GM21381 (cell line): Measurements from ENCODE around the gene IRGC.
"Not testable (repeated sequence)": the region's sequence is repeated elsewhere in the genome, so short reads cannot be mapped to it uniquely, and the experiment has no call there.

Experiments used
- ATAC-seq: cut with Tn5 transposase; IDR thresholded peaks from one replicate; pipeline ENCODE4 v1.9.1; 2021; ENCODE audit warnings: mild to moderate bottlenecking, moderate library complexity; ENCODE audit not compliant: unreplicated experiment

Gene IRGC

GRCh38 chr19:43715776-43716175 is at the start of gene IRGC:
TSS of gene IRGC (plus strand) at chr19:43716076. CDS start at chr19:43718559, 2,483 bp downstream.
- no peak for ATAC-seq

GRCh38 chr19:43667126-43667875 is 48.6 kb upstream of the IRGC start:
- no peak for ATAC-seq

DNA sequence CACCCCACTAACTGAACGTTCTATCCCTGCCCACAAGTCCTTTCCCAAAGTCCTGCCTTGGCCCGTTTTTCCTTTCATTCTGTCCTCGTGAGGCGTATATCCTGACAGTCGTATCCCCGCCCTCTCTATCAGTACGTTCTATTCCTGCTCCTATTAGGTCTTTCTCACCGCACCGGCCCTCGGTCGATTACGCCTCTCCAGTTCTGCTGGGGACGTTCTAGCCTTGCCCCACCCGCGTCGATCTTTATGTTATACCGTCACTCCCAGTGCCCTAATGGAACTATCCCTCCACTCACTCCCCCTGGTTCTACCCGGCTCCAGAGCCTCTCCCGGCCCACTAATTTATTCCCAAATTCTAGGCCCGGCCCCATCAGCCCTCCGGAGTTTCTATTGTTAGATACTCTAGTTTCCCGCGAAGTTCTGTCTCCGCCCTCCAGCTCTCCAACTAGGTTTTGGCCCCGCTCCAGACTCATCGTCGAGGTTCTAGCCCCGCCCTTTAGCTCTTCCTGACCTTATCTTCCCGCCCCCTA is 47.9 kb upstream of the IRGC start:
- no peak for ATAC-seq

DNA sequence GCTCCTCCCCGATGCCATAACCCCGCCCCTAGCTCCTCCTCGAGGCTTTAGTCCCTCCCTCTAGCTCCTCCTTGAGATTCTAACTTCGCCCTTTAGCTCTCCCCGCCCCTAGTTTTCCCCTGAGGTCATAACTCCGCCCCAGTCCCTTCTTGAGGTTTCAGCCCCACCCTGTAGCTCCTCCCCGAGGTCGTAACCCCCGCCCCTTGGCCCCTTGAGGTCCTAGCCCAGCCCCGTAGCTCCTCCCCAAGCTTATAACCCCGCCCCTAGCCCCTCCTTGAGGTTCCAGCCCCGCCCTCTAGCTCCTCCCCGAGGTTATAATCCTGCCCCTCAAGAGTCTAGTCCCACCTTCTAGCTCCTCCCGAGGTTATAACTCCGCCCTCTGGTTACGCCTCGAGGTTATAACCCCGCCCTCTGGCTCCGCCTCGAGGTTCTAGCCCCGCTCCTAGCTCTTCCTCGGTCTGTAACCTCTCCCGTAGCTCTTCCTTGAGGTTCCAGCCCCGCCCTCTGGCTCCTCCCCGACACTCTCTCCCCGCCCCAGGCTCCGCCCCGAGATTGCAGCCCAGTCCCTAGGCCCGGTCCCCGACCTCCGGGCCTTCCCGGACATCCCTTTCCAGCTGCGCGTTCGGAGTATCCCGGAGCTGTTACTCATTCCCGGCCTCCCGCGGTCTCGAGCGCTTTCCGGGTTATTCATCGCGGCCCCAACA is 47.3 kb upstream of the IRGC start:
- ATAC-seq, result peak; percentile 82

DNA sequence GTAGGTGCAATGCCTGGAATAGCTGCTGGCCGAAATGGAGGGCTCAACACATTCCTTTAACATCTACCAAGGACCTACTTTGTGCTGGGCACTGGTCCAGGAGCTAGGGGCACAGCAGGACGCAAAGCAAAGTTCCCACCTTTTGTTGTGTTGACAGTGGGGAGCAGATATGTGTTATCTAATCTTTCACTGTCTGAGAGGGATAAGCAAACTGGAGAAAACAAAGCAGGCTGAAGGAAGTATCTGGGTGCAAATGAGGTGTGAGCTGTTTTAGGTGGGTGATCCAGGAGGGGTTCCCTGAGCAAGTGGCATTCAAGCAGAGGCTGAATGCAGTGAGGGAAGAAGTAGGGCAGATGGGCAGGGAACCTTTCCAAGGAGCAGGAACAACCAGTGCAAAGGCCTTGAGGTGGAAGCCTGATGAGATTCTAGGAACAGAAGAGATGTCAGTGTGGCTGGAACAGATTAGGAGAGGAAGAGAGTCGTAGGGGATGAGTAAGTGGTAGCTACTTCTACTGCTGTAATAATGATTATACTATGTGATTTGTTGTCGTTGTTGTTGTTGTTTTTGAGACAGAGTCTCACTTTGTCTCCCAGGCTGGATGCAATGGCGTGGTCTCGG is 43.7 kb upstream of the IRGC start:
- ATAC-seq, result no peak

GRCh38 chr19:43673637-43674036 is 42.2 kb upstream of the IRGC start:
- no peak for ATAC-seq

DNA sequence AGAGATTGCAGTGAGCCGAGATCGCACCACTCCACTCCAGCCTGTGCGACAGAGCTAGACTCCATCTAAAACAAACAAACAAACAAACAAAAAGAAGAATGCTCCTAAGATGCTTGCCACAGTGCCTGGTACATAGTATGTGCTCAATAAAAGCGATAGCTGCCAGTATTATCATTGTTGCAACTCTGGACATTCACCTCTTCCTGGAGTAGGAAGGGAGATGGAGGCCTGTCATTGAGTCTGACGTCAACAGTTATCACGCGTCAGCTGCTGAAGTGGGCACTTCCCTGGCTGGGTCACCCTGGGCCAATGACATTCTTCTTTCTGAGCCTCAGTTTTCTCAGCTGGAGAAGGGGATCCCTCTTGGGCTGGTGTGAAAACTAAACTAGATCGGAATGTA is 41.7 kb upstream of the IRGC start:
- no peak for ATAC-seq

GRCh38 chr19:43674596-43674995 is 41.3 kb upstream of the IRGC start:
- no peak for ATAC-seq

DNA sequence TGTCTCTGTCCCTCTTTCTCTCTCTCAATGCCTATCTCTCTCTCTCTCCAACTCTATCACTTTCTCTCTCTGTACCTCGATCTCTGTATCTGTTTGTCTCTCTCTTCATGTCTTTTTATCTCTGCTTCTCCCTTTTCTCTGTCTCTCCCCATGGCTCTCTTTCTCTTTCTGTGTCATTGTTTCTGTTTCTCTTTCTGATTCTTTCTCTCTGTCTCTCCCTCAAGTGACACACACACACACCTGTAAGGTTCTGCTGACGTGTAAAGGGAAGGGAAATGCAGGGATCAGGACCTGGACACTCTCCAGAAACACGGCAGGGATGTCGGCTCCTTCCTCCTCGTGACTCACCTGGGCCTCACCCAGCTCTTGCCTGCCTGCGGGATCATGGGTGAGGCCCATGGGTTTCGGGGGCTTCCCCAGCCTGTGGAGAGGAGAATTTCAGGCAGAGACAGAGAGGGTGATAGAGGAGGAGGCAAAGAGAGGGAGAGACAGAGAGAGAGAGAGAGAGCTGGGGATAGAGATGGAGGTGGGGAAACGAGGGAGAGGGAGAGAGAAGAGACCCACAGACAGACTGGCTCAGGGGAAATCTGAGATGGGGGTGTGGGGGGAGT is 40.5 kb upstream of the IRGC start:
- ATAC-seq, result no peak

GRCh38 chr19:43675906-43676305 is 40.0 kb upstream of the IRGC start:
- no peak for ATAC-seq

- no peak for ATAC-seq
Observed at GRCh38 chr19:43678512-43679261, 37.2 kb upstream of the IRGC start.

GRCh38 chr19:43681821-43682220 is 34.1 kb upstream of the IRGC start:
- no peak for ATAC-seq

DNA sequence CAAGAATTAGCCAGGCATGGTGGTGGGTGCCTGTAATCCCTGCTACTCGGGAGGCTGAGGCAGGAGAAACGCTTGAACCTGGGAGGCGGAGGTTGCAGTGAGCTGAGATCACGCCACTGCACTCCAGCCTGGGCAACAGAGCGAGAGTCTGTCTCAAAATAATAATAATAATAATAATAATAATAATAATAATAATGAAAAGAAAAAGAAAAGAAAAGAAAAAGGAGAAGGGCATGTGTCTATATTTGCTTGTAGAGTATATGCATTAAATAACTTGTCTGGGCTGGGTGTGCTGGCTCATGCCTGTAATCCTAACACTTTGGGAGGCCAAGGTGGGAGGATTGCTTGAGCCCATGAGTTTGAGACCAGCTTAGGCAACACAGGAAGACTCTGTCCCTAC is 33.6 kb upstream of the IRGC start:
- ATAC-seq, result not testable (repeated sequence)

- no peak for ATAC-seq
Observed at GRCh38 chr19:43682824-43683661, 32.8 kb upstream of the IRGC start.

DNA sequence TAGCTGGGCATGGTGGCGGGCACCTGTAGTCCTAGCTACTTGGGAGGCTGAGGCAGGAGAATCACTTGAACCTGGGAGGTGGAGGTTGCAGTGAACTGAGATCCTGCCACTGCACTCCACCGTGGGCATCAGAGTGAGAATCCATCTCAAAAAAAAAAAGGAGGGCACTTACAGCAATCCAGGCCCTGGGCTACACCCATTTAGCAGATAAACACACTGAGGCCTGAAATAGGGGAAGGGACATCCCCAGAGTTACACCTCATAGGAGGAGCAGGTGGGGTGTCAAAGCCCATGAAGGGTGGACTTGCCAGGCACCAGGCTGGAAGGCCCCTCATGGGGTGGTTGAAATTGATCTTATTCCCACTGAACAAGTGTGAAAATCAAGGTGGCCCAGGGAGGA is 32.0 kb upstream of the IRGC start:
- no peak for ATAC-seq

DNA sequence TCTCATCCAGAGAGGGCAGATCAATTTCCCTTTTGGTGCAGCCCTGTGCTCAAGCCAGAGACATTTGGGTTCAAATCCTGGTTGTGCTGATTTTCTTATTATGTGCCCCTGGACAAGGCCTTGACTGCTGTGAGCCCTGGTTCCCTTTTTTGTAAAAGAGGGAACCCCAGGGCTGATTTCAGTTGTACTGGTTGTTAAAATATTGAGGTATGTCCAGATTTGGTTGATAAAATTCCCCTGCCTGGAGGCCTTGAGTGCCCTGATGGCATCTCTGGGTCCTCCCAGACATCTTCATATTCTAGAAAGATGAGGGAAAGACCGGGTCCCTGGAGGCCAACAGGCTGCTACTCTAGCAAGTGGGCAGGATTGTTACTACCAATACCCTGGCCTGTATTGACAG is 31.6 kb upstream of the IRGC start:
- no peak for ATAC-seq

DNA sequence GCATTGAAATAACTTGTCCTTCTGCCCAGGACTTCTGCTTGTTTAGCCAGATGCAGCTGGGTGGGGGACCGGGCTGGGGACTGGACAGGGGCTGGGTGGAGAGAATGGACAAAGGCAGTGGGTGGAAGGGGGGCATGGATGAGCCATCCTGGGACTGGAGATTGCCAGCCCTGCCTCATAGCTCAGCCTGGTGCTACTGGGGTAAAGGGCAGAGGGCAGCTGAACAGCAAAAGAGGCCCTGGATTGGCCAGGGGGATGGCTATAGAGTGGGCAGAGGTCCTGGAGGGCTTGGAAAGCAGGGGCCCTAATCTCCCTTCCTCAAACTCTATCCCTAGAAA is 28.2 kb upstream of the IRGC start:
- no peak for ATAC-seq

GRCh38 chr19:43688059-43688701 is 27.7 kb upstream of the IRGC start:
- no peak for ATAC-seq

DNA sequence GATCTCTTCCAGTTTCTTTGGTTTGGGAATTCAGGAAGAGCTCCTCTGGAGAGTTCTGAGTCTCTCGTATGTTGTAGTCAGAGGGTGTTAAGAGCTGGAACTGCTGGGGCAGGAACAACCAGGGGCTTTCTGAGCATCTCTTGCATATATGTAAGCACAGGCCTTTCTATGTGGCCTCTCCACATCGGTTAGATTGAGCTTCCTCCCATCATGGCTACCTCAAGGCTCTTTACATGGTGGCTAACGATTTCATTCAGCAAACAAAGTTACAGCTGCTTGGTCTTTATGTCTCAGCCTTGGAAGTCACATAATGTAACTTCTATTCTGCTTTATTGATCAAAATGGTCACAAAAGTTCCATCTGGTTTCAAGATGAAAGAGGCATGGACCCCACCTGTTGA is 25.4 kb upstream of the IRGC start:
- ATAC-seq, result no peak
